HFFc6 (cell line): ENCODE data around the gene ANAPC7. TPM values are rescaled to one million over a fixed set of nuclear protein-coding genes. Genes with fewer than 3 reads are reported as not detected.

Source experiments
- DNase-seq: peaks from one replicate; pipeline ENCODE4 v3.0.0-alpha.2; 2018
- H3K27ac Mint-ChIP-seq: 2 replicates; pipeline ENCODE4 v1.8.0; 2020; ENCODE audit warnings: mild to moderate bottlenecking, mixed read lengths
- H3K27me3 Mint-ChIP-seq: 2 replicates; pipeline ENCODE4 v1.8.0; 2021; ENCODE audit warnings: mild to moderate bottlenecking, moderate library complexity, mixed read lengths; ENCODE audit not compliant: insufficient read depth
- H3K36me3 Mint-ChIP-seq: 2 replicates; pipeline ENCODE4 v1.8.0; 2021; ENCODE audit warnings: low read depth, mixed read lengths
- H3K4me1 Mint-ChIP-seq: 2 replicates; pipeline ENCODE4 v1.8.0; 2020; ENCODE audit warnings: low read depth, mixed read lengths
- H3K4me3 Mint-ChIP-seq: 2 replicates; pipeline ENCODE4 v1.8.0; 2020; ENCODE audit warnings: mild to moderate bottlenecking, moderate library complexity, mixed read lengths
- H3K9me3 Mint-ChIP-seq: 2 replicates; pipeline ENCODE4 v1.8.0; 2020; ENCODE audit warnings: mild to moderate bottlenecking, mixed read lengths
- total RNA-seq, 6 experiments: library from RNA; stranded (reverse); fragmentation: NEBNext Ultra II Directional; extraction: Animal tissue kit (Norgen Biotek cat#: 25700); gene quantifications; 2 replicates in 1 of 6; 3 replicates in 5 of 6; pipeline ENCODE4 v1.2.3, GENCODE V29; 2021
- TF ChIP-seq, protein P1 (sequence below): fragments of 200-600 bp; sonication (generic); IDR thresholded peaks from 2 replicates; pipeline ENCODE4 v1.5.0; 2021; ENCODE audit warnings: antibody characterized with exemption, mild to moderate bottlenecking

The ANAPC7 gene
- total RNA-seq, 6 experiments from 2014 or later, result 48.7 to 58.8 (median 57.3) TPM

GRCh38 chr12:110372056-110372425, 31.5 kb downstream of the ANAPC7 start:
- H3K4me3 Mint-ChIP-seq, result no peak overlapping the region
- TF ChIP-seq, protein P1, sequence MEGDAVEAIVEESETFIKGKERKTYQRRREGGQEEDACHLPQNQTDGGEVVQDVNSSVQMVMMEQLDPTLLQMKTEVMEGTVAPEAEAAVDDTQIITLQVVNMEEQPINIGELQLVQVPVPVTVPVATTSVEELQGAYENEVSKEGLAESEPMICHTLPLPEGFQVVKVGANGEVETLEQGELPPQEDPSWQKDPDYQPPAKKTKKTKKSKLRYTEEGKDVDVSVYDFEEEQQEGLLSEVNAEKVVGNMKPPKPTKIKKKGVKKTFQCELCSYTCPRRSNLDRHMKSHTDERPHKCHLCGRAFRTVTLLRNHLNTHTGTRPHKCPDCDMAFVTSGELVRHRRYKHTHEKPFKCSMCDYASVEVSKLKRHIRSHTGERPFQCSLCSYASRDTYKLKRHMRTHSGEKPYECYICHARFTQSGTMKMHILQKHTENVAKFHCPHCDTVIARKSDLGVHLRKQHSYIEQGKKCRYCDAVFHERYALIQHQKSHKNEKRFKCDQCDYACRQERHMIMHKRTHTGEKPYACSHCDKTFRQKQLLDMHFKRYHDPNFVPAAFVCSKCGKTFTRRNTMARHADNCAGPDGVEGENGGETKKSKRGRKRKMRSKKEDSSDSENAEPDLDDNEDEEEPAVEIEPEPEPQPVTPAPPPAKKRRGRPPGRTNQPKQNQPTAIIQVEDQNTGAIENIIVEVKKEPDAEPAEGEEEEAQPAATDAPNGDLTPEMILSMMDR, result no peak
- H3K27ac Mint-ChIP-seq, result no peak overlapping the region
- peaks cover 5% of the 10 kb centered on the region; the same call in 1 of the 2 replicates for H3K4me1 Mint-ChIP-seq
- peaks cover 20% of the 10 kb centered on the region for H3K36me3 Mint-ChIP-seq
- H3K27me3 Mint-ChIP-seq, result peaks cover 4% of the 10 kb centered on the region
- H3K9me3 Mint-ChIP-seq, result no peaks in the 10 kb centered on the region
- no peak for DNase-seq

GRCh38 chr12:110371408-110372055, 32.0 kb downstream of the ANAPC7 start:
- H3K4me3 Mint-ChIP-seq, result no peak overlapping the region
- H3K9me3 Mint-ChIP-seq, result no peaks in the 10 kb centered on the region
- DNase-seq, result no peak
- H3K4me1 Mint-ChIP-seq, result peaks cover 5% of the 10 kb centered on the region; the same call in 1 of the 2 replicates
- TF ChIP-seq, protein P1, result no peak
- H3K27ac Mint-ChIP-seq, result no peak overlapping the region
- peaks cover 20% of the 10 kb centered on the region for H3K36me3 Mint-ChIP-seq
- peaks cover 4% of the 10 kb centered on the region for H3K27me3 Mint-ChIP-seq

DNA sequence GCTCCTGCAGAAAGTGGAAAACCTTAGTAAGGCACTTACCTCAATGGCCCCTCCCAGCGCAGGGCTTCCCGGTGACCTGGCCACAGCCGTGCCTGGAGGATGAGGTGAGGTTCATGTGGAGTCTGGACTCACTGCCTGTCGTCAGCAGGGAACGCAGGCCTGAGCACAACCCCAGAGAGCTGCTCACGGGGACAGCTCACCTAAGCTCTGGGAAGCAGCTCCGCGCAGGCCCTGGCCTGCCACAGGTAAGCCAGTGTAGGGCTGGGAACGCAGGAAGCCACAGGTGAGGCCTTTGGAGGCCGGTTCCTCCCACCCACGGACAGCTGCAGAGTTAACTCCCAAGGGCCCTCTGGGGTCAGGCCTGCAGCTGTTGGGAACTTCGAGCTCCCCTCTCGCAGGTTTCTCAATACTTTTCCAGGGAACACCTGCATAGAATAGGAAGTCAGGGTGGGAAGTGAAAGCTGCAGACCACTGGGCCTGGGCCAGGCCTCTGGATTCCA, 32.7 kb downstream of the ANAPC7 start:
- no peak for DNase-seq
- peaks cover 5% of the 10 kb centered on the region; the same call in 1 of the 2 replicates for H3K4me1 Mint-ChIP-seq
- TF ChIP-seq, protein P1, result no peak
- no peaks in the 10 kb centered on the region for H3K9me3 Mint-ChIP-seq
- no peak overlapping the region for H3K4me3 Mint-ChIP-seq
- H3K36me3 Mint-ChIP-seq, result peaks cover 16% of the 10 kb centered on the region
- no peak overlapping the region for H3K27ac Mint-ChIP-seq
- peaks cover 2% of the 10 kb centered on the region; the same call in 1 of the 2 replicates for H3K27me3 Mint-ChIP-seq

GRCh38 chr12:110369992-110370391, 33.5 kb downstream of the ANAPC7 start:
- peaks cover 1% of the 10 kb centered on the region; the same call in 1 of the 2 replicates for H3K4me1 Mint-ChIP-seq
- peaks cover 11% of the 10 kb centered on the region for H3K36me3 Mint-ChIP-seq
- TF ChIP-seq, protein P1, result no peak
- H3K9me3 Mint-ChIP-seq, result no peaks in the 10 kb centered on the region
- no peak overlapping the region for H3K27ac Mint-ChIP-seq
- H3K4me3 Mint-ChIP-seq, result no peak overlapping the region
- H3K27me3 Mint-ChIP-seq, result peaks cover 2% of the 10 kb centered on the region; the same call in 1 of the 2 replicates
- DNase-seq, result no peak

- no peak overlapping the region for H3K27ac Mint-ChIP-seq
- no peaks in the 10 kb centered on the region; the same call in 1 of the 2 replicates for H3K27me3 Mint-ChIP-seq
- TF ChIP-seq, protein P1, result no peak
- H3K4me3 Mint-ChIP-seq, result no peak overlapping the region
- no peaks in the 10 kb centered on the region for H3K9me3 Mint-ChIP-seq
- no peaks in the 10 kb centered on the region for H3K36me3 Mint-ChIP-seq
- no peaks in the 10 kb centered on the region; the same call in 1 of the 2 replicates for H3K4me1 Mint-ChIP-seq
- no peak for DNase-seq
These were observed 36.2 kb downstream of the ANAPC7 start for GRCh38 chr12:110367181-110367864.
